Measurements from ENCODE around the gene MLXIPL. TPM values are rescaled to one million over a fixed set of nuclear protein-coding genes. Genes with fewer than 3 reads are reported as not detected.

The MLXIPL gene
- total RNA-seq, 4 donors from 2014 or later: 17.3 to 106 (median 28.4) TPM

DNA sequence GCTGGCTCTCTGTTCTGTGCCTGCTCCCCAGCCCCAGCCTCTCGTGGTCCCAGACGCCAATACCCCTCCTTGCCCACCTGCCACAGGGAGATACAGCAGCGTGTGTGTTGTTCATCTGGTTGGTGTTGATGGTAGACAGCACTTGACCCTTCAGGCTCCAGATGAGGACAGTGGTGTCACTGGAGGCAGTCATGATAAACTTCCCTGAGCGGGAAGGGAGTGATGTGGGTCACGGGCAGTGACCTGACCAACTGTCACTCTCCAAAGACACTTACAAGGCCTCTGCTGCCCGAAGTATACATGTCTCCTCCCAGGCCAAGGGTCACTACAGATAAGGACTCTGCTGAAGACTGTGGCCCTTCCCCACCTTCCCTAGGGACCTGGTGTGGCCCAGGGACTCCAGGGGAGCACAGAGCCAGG lies 51.5 kb downstream of the MLXIPL start:
- DNase-seq: peak; percentile 26
- in situ Hi-C loops (cut with MboI; ENCODE audit: low pct_ligation_motif_present in 1 of 4, low pct_unique_long_range_greater_than_20kb in 1 of 4, low sequenced_read_pairs in 3 of 4): no loop called here
- peaks cover 0 to 44% (median 21%) of the 10 kb centered on the region in 4 donors for H3K36me3 ChIP-seq

DNA sequence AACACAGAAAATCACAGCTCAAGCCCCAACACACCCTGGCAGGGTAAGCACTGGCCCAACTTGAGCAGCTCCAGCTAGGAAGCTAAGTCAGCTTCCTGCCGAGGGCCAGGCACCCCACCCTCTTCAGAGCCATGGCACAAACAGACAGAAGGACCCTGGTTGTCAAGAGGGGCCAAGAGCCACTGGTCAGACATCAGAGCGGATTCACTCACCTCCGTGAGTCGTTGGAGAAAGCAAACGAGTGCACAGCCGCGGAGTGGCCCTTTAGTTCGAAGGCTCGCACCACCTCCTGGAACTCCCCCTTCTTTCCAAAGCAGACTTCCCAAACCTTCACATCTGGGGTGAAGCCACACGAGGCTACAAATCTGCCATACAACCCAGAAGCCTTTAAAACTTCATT lies 53.3 kb downstream of the MLXIPL start:
- no peaks in the 10 kb centered on the region for H3K9me3 ChIP-seq
- H3K36me3 ChIP-seq: peaks cover 0 to 44% (median 21%) of the 10 kb centered on the region in 4 donors
- WGBS, 2 donors (ENCODE audit: low coverage in 1 of 2): 91% methylated on average over 10 of the region's 10 CpGs; no CpG with 5 or more reads in 1 of the 2 donors
- H3K27ac ChIP-seq: no peak overlapping the region
- H3K4me1 ChIP-seq: peaks cover 0 to 7% (median under 1%) of the 10 kb centered on the region in 4 donors
- H3K27me3 ChIP-seq: no peaks in the 10 kb centered on the region
- in situ Hi-C loops (cut with MboI; ENCODE audit: low pct_ligation_motif_present in 1 of 4, low pct_unique_long_range_greater_than_20kb in 1 of 4, low sequenced_read_pairs in 3 of 4): no loop called here
- no peak for DNase-seq
- intact Hi-C loops (cut with DNase I; ENCODE audit: low total_unique reads): no loop called here
- H3K4me3 ChIP-seq: no peak overlapping the region
- no peak for TF ChIP-seq CTCF (IDR thresholded peaks at IDR 0.05)
- no peak for TF ChIP-seq POLR2A (IDR thresholded peaks at IDR 0.05)
- no peak for TF ChIP-seq EP300 (IDR thresholded peaks at IDR 0.05; ENCODE audit: low read depth)
- TF ChIP-seq POLR2AphosphoS5 (IDR thresholded peaks at IDR 0.05): no peak

More for the DNA sequence above, 51.5 kb downstream of the MLXIPL start:
- TF ChIP-seq EP300 (IDR thresholded peaks at IDR 0.05; ENCODE audit: low read depth) (no peak), POLR2A (IDR thresholded peaks at IDR 0.05) (no peak), POLR2AphosphoS5 (IDR thresholded peaks at IDR 0.05) (no peak), CTCF (IDR thresholded peaks at IDR 0.05) (no peak)
- intact Hi-C loops (cut with DNase I; ENCODE audit: low total_unique reads): no loop called here
- Histone ChIP-seq H3K27ac (no peak overlapping the region), H3K27me3 (no peaks in the 10 kb centered on the region), H3K4me3 (no peak overlapping the region), H3K4me1 (peaks cover 11 to 19% (median 15%) of the 10 kb centered on the region in 4 donors), H3K9me3 (no peaks in the 10 kb centered on the region)
- WGBS, 2 donors (ENCODE audit: low coverage in 1 of 2): 74 to 100% methylated on average over 2 to 6 of the region's 6 CpGs

GRCh38 chr7:73570521-73570920 lies 53.8 kb downstream of the MLXIPL start:
- TF ChIP-seq EP300 (IDR thresholded peaks at IDR 0.05; ENCODE audit: low read depth) (no peak), POLR2AphosphoS5 (IDR thresholded peaks at IDR 0.05) (no peak), POLR2A (IDR thresholded peaks at IDR 0.05) (no peak)
- in situ Hi-C loops (cut with MboI; ENCODE audit: low pct_ligation_motif_present in 1 of 4, low pct_unique_long_range_greater_than_20kb in 1 of 4, low sequenced_read_pairs in 3 of 4) (no loop called here), intact Hi-C loops (cut with DNase I; ENCODE audit: low total_unique reads) (no loop called here)
- Histone ChIP-seq H3K27ac (no peak overlapping the region), H3K36me3 (peaks cover 0 to 44% (median 21%) of the 10 kb centered on the region in 4 donors), H3K4me1 (peaks cover 0 to 6% (median 0%) of the 10 kb centered on the region in 4 donors), H3K9me3 (no peaks in the 10 kb centered on the region), H3K27me3 (no peaks in the 10 kb centered on the region), H3K4me3 (no peak overlapping the region)
- WGBS, 2 donors (ENCODE audit: low coverage in 1 of 2): 96% methylated on average over 20 of the region's 22 CpGs; no CpG with 5 or more reads in 1 of the 2 donors
- no peak for DNase-seq

GRCh38 chr7:73569042-73569608 lies 55.2 kb downstream of the MLXIPL start:
- H3K4me1 ChIP-seq: peaks cover 0 to 6% (median 0%) of the 10 kb centered on the region in 4 donors
- DNase-seq: no peak
- no peak for TF ChIP-seq EP300 (IDR thresholded peaks at IDR 0.05; ENCODE audit: low read depth)
- no peak for TF ChIP-seq POLR2AphosphoS5 (IDR thresholded peaks at IDR 0.05)
- 71 to 81% methylated on average over 3 to 5 of the region's 5 CpGs for WGBS, 2 donors (ENCODE audit: low coverage in 1 of 2)
- no peak overlapping the region for H3K27ac ChIP-seq
- H3K4me3 ChIP-seq: no peak overlapping the region
- H3K36me3 ChIP-seq: peaks cover 0 to 39% (median 20%) of the 10 kb centered on the region in 4 donors
- H3K27me3 ChIP-seq: no peaks in the 10 kb centered on the region
- intact Hi-C loops (cut with DNase I; ENCODE audit: low total_unique reads) (no loop called here), in situ Hi-C loops (cut with MboI; ENCODE audit: low pct_ligation_motif_present in 1 of 4, low pct_unique_long_range_greater_than_20kb in 1 of 4, low sequenced_read_pairs in 3 of 4) (no loop called here)
- H3K9me3 ChIP-seq: no peaks in the 10 kb centered on the region

- Histone ChIP-seq H3K27me3 (no peaks in the 10 kb centered on the region), H3K4me3 (no peak overlapping the region), H3K9me3 (no peaks in the 10 kb centered on the region), H3K4me1 (peaks cover 0 to 6% (median 0%) of the 10 kb centered on the region in 4 donors), H3K36me3 (peaks cover 0 to 31% (median 14%) of the 10 kb centered on the region in 4 donors), H3K27ac (no peak overlapping the region)
- DNase-seq: no peak
- TF ChIP-seq POLR2A (IDR thresholded peaks at IDR 0.05): no peak
- TF ChIP-seq EP300 (IDR thresholded peaks at IDR 0.05; ENCODE audit: low read depth): no peak
- TF ChIP-seq POLR2AphosphoS5 (IDR thresholded peaks at IDR 0.05): no peak
- no peak for TF ChIP-seq CTCF (IDR thresholded peaks at IDR 0.05)
- in situ Hi-C loops (cut with MboI; ENCODE audit: low pct_ligation_motif_present in 1 of 4, low pct_unique_long_range_greater_than_20kb in 1 of 4, low sequenced_read_pairs in 3 of 4): no loop called here
- intact Hi-C loops (cut with DNase I; ENCODE audit: low total_unique reads): no loop called here
- WGBS, 2 donors (ENCODE audit: low coverage in 1 of 2): 60 to 80% methylated on average over 2 to 12 of the region's 12 CpGs
These were observed 56.3 kb downstream of the MLXIPL start for GRCh38 chr7:73567846-73568685.
